Globus pallidus (tissue), 1 donor: ENCODE data around the gene FBN3.

ENCODE experiments used
- DNase-seq: peaks from one replicate; pipeline ENCODE4 v3.0.0-alpha.2; 2015; ENCODE audit warnings: low spot score

Gene FBN3

DNA sequence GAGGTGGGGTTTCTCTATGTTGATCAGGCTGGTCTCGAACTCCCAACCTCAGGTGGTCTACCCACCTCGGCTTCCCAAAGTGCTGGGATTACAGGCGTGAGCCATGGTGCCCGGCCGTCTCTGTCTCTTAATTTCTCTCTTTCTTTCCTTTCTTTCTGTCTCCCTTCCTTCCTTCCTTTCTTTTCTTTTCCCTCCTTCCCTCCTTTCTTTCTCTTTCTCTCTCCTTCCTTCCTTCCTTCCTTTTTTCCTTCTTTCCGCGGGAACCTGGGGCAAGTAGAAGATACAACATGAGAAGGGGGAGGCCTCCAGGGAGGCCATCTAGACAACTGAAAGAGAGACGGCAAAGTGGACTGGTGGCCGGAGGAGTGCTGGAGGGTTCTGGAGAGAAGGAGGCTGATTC, 128.7 kb downstream of the FBN3 start:
- no peak for DNase-seq

DNA sequence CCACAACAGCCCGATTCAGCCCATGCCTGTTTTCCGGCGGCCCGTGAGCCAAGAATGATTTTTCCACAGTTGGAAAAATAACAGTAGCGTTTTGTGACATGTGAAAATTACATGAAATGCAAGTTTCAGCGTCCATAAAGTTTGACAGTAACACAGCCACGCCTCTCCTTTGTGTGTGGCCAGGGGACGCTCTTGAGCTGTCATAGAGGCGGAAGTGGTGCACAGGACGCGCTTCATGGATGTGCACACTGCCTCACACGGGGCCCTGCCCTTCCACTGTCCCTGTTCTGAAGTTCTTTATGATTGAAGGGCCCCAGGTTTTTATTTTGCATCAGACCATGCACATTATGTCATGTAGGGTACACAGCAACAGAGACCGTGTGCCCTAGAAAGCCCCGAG, 131.6 kb downstream of the FBN3 start:
- DNase-seq: no peak
